ENCODE measurements around the gene RCOR2. TPM values are rescaled to one million over a fixed set of nuclear protein-coding genes. Genes with fewer than 3 reads are reported as not detected.

Gene RCOR2
- total and polyA plus RNA-seq, 2 of the 13 experiments (the other 11 are each of a cell fraction or from before 2014, with no cell fraction given): 8.3 to 8.5 TPM

- TF ChIP-seq ZNF513 (CRISPR knock-in tag; conservative IDR thresholded peaks at IDR 0.05): no peak
- no peak for TF ChIP-seq EZH2 (conservative IDR thresholded peaks at IDR 0.05; ENCODE audit: low read depth, low read length)
- peak; percentile 57; the same call in 1 of the 2 replicates for TF ChIP-seq NFKB2 (CRISPR knock-in tag; IDR thresholded peaks at IDR 0.05; ENCODE audit: borderline replicate concordance)
- TF ChIP-seq SKI (IDR thresholded peaks at IDR 0.05; ENCODE audit: partially characterized antibody): peak; percentile 53
- peak; percentile 31 for TF ChIP-seq SIN3A (IDR thresholded peaks at IDR 0.05; ENCODE audit: borderline replicate concordance, low read depth, low read length)
- 0 out of 2 replicates have a peak, but pooled peaks have one; percentile 39 for TF ChIP-seq MTERF4 (CRISPR knock-in tag; IDR thresholded peaks at IDR 0.05)
- TF ChIP-seq HHEX (CRISPR knock-in tag; IDR thresholded peaks at IDR 0.05): no peak
- TF ChIP-seq NR2F6 (IDR thresholded peaks at IDR 0.05): no peak
- TF ChIP-seq NR2F6 (CRISPR knock-in tag; IDR thresholded peaks at IDR 0.05): peak; percentile 42
- no peak for TF ChIP-seq ZNF790 (CRISPR knock-in tag; IDR thresholded peaks at IDR 0.05; ENCODE audit: borderline replicate concordance)
- no peak for TF ChIP-seq ZBTB4 (CRISPR knock-in tag; IDR thresholded peaks at IDR 0.05; ENCODE audit: borderline replicate concordance)
- no peak; the same call in 1 of the 2 replicates for TF ChIP-seq ZNF747 (CRISPR knock-in tag; IDR thresholded peaks at IDR 0.05; ENCODE audit: borderline replicate concordance)
- no peak for TF ChIP-seq SRF (IDR thresholded peaks at IDR 0.05; ENCODE audit: low read depth, low read length)
- TF ChIP-seq NCOR1 (IDR thresholded peaks at IDR 0.05; ENCODE audit: borderline replicate concordance, low read length): no peak
- TF ChIP-seq ZFX (CRISPR knock-in tag; IDR thresholded peaks at IDR 0.05; ENCODE audit: low read depth): peak; percentile 82; the same call in 1 of the 2 replicates
- no peak for TF ChIP-seq ZNF7 (CRISPR knock-in tag; IDR thresholded peaks at IDR 0.05)
- TF ChIP-seq PHF8 (CRISPR knock-in tag; IDR thresholded peaks at IDR 0.05): peak; percentile 62
- no peak for TF ChIP-seq LCORL (IDR thresholded peaks at IDR 0.05)
- TF ChIP-seq LCORL (CRISPR knock-in tag; IDR thresholded peaks at IDR 0.05): peak; percentile 79
- TF ChIP-seq ZNF234 (CRISPR knock-in tag; conservative IDR thresholded peaks at IDR 0.05): no peak
- peak; percentile 68; the same call in 1 of the 2 replicates for TF ChIP-seq ZFP91 (CRISPR knock-in tag; IDR thresholded peaks at IDR 0.05; ENCODE audit: borderline replicate concordance)
- no peak for TF ChIP-seq RFX1 (IDR thresholded peaks at IDR 0.05)
Measured at GRCh38 chr11:63888170-63889086, 28.5 kb downstream of the RCOR2 start (continued).

Measured in HepG2 (cell line).